Embryonic facial prominence (tissue), 1 donor: ENCODE measurements around the gene MYOCD.
"Not testable (repeated sequence)": the region's sequence is repeated elsewhere in the genome, so short reads cannot be mapped to it uniquely, and the experiment has no call there.

ENCODE experiments used
- DNase-seq: peaks from one replicate; pipeline ENCODE4 v3.0.0-alpha.2; 2016; ENCODE audit errors: extremely low spot score

Gene MYOCD

GRCh38 chr17:12665263-12666210 is at the start of gene MYOCD:
Gene MYOCD, plus strand, starts transcription at chr17:12665890. Its CDS starts 299 bp downstream, at chr17:12666189.
- DNase-seq, result no peak

- no peak for DNase-seq
Measured at GRCh38 chr17:12616161-12616560, 49.5 kb upstream of the MYOCD start.

- no peak for DNase-seq
Measured at GRCh38 chr17:12618557-12618956, 47.1 kb upstream of the MYOCD start.

GRCh38 chr17:12619459-12620199 is 46.1 kb upstream of the MYOCD start:
- DNase-seq, result no peak

- DNase-seq, result no peak
Measured at GRCh38 chr17:12620200-12620720, 45.4 kb upstream of the MYOCD start.

GRCh38 chr17:12622726-12623125 is 43.0 kb upstream of the MYOCD start:
- no peak for DNase-seq

GRCh38 chr17:12623220-12623848 is 42.4 kb upstream of the MYOCD start:
- DNase-seq, result no peak

GRCh38 chr17:12624211-12624610 is 41.5 kb upstream of the MYOCD start:
- no peak for DNase-seq

GRCh38 chr17:12625092-12625491 is 40.6 kb upstream of the MYOCD start:
- no peak for DNase-seq

GRCh38 chr17:12627177-12627629 is 38.5 kb upstream of the MYOCD start:
- DNase-seq, result no peak

- no peak for DNase-seq
Measured at GRCh38 chr17:12627781-12628451, 37.8 kb upstream of the MYOCD start.

- DNase-seq, result no peak
Measured at GRCh38 chr17:12631076-12631475, 34.6 kb upstream of the MYOCD start.

- DNase-seq, result no peak
Measured at GRCh38 chr17:12632785-12633184, 32.9 kb upstream of the MYOCD start.

GRCh38 chr17:12634789-12635414 is 30.8 kb upstream of the MYOCD start:
- DNase-seq, result no peak

GRCh38 chr17:12635996-12636395 is 29.7 kb upstream of the MYOCD start:
- DNase-seq, result not testable (repeated sequence)

GRCh38 chr17:12637015-12637414 is 28.7 kb upstream of the MYOCD start:
- no peak for DNase-seq

GRCh38 chr17:12637745-12638651 is 27.7 kb upstream of the MYOCD start:
- DNase-seq, result no peak

GRCh38 chr17:12640364-12640763 is 25.3 kb upstream of the MYOCD start:
- DNase-seq, result no peak

GRCh38 chr17:12641084-12641483 is 24.6 kb upstream of the MYOCD start:
- no peak for DNase-seq

GRCh38 chr17:12642034-12642433 is 23.7 kb upstream of the MYOCD start:
- no peak for DNase-seq
